Measurements from ENCODE around the gene LYST.
"Not testable (repeated sequence)": the region's sequence is repeated elsewhere in the genome, so short reads cannot be mapped to it uniquely, and the experiment has no call there.

GRCh38 chr1:235903809-235904208, 37.1 kb upstream of the LYST start:
- not testable (repeated sequence) for TF ChIP-seq CTCF, POLR2A (IDR thresholded peaks at IDR 0.05)
